Fibroblast of peridontal ligament (primary cell): Measurements from ENCODE around the gene EIF4G3.
"Not testable (repeated sequence)": the region's sequence is repeated elsewhere in the genome, so short reads cannot be mapped to it uniquely, and the experiment has no call there.

Experiments
- DNase-seq: peaks from one replicate; pipeline ENCODE4 v3.0.0-alpha.2; 2010; ENCODE audit errors: extremely low read depth

Gene EIF4G3

DNA sequence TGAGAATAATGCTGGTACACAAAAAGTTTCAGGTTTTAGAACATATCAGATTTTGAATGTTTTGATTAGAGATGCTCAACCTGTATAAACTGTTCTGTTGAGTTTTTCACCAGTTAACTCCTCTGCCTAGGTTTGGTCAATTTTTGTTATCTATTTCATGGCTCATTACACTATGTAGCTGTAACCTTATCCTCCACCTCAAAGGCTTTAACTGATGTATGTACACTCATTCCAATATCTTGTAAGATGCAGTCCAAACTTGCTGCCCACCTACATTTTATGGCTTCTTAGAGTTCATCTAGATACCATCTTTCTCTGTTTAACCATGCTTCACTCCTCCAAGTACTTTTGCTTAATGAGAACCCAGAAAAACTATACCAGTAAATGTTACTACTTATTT, 107.8 kb downstream of the EIF4G3 start:
- no peak for DNase-seq

DNA sequence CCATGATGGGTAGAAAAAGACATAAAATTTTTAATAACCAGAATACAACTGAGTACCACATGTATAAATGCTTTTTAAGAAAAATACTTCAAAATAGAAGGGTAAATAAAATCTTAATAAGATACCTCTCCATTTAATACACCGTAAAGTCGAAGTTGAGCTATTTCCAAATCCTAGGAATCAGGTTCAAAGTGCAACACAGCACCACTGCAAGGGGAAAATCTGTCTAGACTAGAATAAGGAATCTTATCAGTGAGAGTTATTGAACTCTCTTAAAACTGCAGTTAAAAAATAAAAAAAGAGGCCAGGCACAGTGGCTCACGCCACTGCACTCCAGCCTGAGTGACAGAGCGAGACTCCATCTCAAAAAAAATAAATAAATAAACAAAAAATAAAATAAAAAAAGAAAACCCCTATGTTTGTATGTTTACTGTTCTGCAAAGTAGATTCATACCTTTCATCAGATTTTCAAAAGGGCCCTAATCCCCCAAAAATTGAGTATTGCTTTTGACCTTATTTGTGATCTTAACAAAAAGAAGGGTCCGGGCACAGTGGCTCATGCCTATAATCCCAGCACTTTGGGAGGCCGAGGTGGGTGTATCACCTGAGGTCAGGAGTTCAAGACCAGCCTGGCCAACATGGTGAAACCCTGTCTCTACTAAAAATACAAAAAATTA, 109.0 kb downstream of the EIF4G3 start:
- DNase-seq = no peak

- DNase-seq = no peak
These were observed 110.2 kb downstream of the EIF4G3 start for GRCh38 chr1:21066356-21067012.

DNA sequence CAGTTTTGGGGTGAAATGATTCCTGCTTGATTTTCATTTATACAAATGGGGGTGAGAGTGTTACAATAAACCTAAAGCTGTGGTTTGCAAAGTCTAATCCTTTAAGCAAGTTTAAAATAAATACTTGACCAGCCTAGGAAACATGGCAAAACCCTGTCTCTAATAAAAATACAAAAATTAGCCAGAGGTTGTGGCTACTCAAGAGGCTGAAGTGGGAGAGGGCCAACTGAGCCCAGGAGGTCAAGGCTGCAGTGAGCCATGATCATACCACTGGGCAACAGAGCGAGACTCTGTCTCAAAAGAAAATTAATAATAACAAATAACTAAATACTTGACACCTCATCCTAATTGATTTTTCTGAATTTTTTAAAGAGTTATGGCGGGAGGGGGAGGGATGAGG, 110.8 kb downstream of the EIF4G3 start:
- no peak for DNase-seq

DNA sequence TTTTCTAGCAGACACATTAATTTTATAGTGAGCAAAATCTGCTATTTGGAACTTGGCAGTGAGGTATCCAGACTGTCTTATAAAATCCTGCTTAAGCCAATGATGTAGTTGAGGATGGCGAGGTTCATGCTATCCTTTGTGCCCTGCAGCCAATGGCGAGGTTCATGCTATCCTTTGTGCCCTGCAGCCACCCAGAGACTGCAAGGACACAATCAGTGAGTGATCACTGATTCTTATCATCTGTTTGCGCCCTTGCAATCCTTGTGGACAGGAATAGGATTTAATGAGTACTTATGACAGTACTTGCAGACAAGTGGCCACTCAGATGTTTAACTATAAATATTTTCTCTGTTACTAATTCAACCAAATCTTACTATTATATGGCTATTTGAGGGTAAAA, 112.6 kb downstream of the EIF4G3 start:
- no peak for DNase-seq

GRCh38 chr1:21060523-21060922, 116.2 kb downstream of the EIF4G3 start:
- DNase-seq = no peak

DNA sequence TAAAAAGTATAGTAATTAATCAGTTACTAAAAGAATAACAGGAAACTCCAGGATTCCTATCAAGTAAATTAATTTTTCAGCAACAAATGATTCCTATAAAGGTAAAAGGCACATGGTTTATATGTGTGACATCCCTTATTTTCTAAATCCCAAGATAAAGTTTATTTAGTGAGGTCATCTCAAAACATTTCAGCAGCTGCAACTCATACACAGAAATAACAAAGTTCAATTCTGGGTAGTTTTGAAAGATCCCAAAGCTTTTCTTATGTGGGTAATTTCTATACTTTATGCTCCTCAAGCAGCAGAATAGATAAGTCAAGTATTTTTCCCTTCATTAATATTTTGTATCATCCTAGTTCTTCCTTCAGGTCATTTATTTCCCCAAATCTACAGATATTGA, 117.7 kb downstream of the EIF4G3 start:
- peak; percentile 41 for DNase-seq

- DNase-seq = no peak
These were observed 118.5 kb downstream of the EIF4G3 start for GRCh38 chr1:21058035-21058793.

DNA sequence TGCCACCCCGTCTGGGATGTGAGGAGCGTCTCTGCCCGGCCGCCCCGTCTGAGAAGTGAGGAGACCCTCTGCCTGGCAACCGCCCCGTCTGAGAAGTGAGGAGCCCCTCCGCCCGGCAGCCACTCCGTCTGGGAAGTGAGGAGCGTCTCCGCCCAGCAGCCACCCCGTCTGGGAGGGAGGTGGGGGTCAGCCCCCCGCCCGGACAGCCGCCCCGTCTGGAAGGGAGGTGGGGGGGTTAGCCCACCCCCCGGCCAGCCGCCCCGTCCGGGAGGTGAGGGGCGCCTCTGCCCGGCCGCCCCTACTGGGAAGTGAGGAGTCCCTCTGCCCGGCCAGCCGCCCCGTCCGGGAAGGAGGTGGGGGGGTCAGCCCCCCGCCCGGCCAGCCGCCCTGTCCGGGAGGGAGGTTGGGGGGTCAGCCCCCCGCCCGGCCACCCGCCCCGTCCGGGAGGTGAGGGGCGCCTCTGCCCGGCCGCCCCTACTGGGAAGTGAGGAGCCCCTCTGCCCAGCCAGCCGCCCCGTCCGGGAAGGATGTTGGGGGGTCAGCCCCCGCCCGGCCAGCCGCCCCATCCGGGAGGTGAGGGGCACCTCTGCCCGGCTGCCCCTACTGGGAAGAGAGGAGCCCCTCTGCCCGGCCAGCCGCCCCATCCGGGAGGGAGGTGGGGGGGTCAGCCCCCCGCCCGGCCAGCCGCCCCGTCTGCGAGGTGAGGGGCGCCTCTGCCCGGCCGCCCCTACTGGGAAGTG, 123.3 kb downstream of the EIF4G3 start:
- not testable (repeated sequence) for DNase-seq

GRCh38 chr1:21052034-21052433, 124.7 kb downstream of the EIF4G3 start:
- no peak for DNase-seq

DNA sequence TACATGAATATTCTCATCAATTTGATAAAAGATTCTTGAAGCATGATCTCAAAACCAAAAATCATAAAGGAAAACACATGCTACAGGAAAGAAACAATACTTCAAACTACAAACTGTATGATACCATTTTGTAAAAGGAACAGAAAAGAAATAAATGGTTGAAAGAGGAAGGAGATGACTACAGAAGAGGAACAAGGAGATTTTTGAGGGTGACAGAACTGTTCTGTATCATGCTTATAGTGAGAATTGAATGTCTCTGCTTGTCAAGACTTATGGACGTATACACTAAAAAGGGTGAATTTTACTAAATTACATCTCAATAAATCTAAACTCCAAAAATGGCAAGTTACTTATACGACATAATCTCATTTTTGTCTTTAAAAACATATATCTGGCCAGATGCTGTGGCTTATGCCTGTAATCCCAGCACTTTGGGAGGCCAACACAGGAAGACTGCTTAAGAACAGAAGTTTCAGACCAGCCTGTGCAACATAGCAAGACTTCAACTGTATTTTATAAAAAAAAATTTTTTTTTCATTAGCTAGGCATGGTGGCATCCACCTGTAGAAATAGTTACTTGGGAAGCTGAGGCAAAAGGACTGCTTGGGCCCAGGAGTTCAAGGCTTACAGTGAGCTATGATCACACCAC, 125.4 kb downstream of the EIF4G3 start:
- no peak for DNase-seq

DNA sequence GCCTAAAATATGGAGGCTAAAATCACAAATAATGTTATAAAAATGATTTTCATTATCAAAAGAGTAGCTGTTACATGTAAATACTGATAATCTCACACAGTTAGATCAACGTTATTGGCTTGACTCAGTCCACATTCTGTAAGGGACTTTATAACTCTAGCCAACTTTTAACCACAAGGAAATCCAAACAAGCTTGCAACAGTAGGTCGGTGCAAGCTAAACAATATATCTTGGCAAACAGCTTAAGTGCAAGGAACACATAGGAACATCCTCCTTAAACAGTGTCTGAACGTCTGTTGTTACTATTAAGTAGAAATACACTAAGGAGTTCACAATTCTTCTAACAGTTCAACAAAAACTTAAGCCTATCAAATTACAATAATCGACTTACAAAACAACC, 126.7 kb downstream of the EIF4G3 start:
- peak; percentile 75 for DNase-seq

DNA sequence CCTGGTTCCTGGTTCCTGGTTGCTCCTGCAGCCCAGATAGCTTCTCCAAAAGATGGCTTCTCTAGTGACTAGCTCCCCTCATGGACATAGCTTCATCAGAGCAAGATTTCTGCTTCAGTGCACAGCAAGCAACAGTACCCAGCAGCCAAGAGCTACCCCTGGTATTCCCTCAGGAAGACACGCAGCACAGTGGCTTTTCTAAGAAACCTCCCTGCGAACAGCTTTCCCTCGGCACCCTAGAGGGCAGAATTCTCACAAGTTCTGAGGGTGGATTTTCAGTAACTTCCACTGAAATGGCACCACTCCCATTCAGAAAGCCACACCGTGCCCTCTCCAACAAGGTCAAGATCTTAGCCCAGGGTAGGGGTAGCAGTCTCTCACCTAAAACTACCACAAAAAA, 128.2 kb downstream of the EIF4G3 start:
- DNase-seq = no peak

- no peak for DNase-seq
These were observed 130.6 kb downstream of the EIF4G3 start for GRCh38 chr1:21046132-21046531.

GRCh38 chr1:21045351-21045750, 131.3 kb downstream of the EIF4G3 start:
- no peak for DNase-seq

- DNase-seq = peak; percentile 89
These were observed 133.6 kb downstream of the EIF4G3 start for GRCh38 chr1:21042929-21043605.

DNA sequence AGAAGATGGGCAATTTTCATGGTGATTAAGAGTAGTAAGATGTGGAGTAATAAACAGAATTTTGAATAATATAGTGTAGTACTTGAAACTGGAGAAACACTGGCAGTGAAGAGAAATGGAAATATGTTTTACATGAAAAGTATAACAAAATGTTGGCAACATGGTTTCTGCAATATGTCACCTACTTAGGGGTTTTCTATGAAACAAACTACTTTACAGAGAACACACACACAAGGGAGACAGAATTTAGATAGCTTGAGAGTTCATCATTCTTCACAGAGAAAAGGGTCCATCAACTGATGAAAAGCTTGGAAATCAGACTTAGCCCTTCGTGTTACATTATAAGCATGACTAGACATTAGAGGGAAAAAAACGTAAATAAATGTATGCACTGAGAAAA, 135.2 kb downstream of the EIF4G3 start:
- no peak for DNase-seq

GRCh38 chr1:21037091-21037490, 139.6 kb downstream of the EIF4G3 start:
- no peak for DNase-seq

DNA sequence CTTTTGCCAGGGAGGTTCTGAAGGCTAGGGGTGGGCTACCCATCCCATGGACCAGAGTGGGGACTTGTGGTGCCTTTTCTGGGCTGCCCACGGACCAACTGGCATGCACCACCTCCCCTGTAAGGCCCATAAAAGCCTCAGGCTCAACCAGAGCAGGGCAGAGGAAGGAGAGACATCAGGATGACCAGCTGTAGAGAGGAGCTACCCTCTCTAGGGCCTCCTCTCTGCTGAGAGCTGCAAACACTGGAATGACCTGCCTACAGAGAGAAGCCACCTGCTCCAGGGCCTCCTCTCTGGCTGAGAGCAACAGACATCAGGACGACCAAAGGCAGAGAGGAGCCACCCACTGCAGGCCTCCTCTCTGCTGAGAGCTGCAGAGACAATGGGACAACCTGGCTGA, 140.9 kb downstream of the EIF4G3 start:
- no peak for DNase-seq

GRCh38 chr1:21034725-21035628, 141.7 kb downstream of the EIF4G3 start:
- DNase-seq = no peak
